ENCODE results near the gene DAZAP1. TPM values are rescaled to one million over a fixed set of nuclear protein-coding genes. Genes with fewer than 3 reads are reported as not detected.
A peak's percentile ranks its signal among the peaks of the same experiment; 100 is the strongest.
"Not testable (repeated sequence)": the region's sequence is repeated elsewhere in the genome, so short reads cannot be mapped to it uniquely, and the experiment has no call there.

Gene DAZAP1
- total RNA-seq, 1 donor from 2014 or later: 98.7 TPM

- Histone ChIP-seq H3K36me3 (peaks cover 59% of the 10 kb centered on the region), H3K27me3 (no peaks in the 10 kb centered on the region), H3K9me3 (no peaks in the 10 kb centered on the region), H3K4me1 (peaks cover 13% of the 10 kb centered on the region), H3K27ac (no peak overlapping the region), H3K4me3 (peak overlapping the region; percentile 98)
- intact Hi-C loops (cut with DNase I): no loop called here
- DNase-seq (no peak), ATAC-seq (no peak)
- TF ChIP-seq CTCF (IDR thresholded peaks at IDR 0.05): no peak
Observed at GRCh38 chr19:1437609-1438008, 30.2 kb downstream of the DAZAP1 start.

- Histone ChIP-seq H3K4me3 (peak within 1 kb of the TSS; percentile 98), H3K27me3 (no peaks in the 10 kb centered on the region), H3K27ac (peak within 1 kb of the TSS; percentile 95), H3K4me1 (peaks cover 13% of the 10 kb centered on the region), H3K36me3 (peaks cover 56% of the 10 kb centered on the region), H3K9me3 (no peaks in the 10 kb centered on the region)
- intact Hi-C loops (cut with DNase I): no loop called here
- ATAC-seq (peak; percentile 96), DNase-seq (peak; percentile 97)
- peak; percentile 91 for TF ChIP-seq CTCF (IDR thresholded peaks at IDR 0.05)
Observed at GRCh38 chr19:1438035-1438932, 30.9 kb downstream of the DAZAP1 start, which contains the start of gene RPS15. Gene RPS15, plus strand, starts transcription at chr19:1438396. Its CDS starts 30 bp downstream, at chr19:1438426.

DNA sequence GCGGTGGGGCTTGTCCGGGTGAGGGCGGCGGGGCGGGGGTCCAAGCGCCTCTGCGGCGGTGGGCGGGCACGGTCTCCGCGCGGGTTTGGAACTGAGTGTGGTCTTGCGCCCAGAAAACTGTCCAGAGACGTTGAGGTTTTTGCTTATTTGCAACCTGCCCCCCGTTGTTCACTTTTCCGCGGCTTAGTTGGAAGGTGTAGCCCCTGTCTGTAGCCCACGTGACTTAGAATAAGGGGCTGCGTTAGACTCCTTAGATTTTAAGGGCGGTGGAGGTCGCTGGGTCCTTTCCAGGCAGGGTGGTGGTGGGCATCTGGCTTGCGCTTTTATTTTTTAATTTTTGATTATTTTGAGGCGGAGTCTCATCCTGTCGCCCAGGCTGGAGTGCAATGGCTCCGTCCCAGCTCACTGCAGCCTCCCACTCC lies 31.6 kb downstream of the DAZAP1 start:
- TF ChIP-seq CTCF (IDR thresholded peaks at IDR 0.05): no peak
- Histone ChIP-seq H3K4me1 (peaks cover 13% of the 10 kb centered on the region), H3K9me3 (no peaks in the 10 kb centered on the region), H3K4me3 (peak overlapping the region; percentile 98), H3K36me3 (peaks cover 49% of the 10 kb centered on the region), H3K27ac (peak overlapping the region; percentile 95), H3K27me3 (no peaks in the 10 kb centered on the region)
- intact Hi-C loops (cut with DNase I): no loop called here
- DNase-seq: no peak
- no peak for ATAC-seq

- peak; percentile 64 for DNase-seq
- H3K27me3 ChIP-seq; H3K9me3 ChIP-seq; intact Hi-C loops (cut with DNase I); ATAC-seq: not testable (repeated sequence)
- H3K4me3 ChIP-seq: peak overlapping the region; percentile 98
- peak overlapping the region; percentile 95 for H3K27ac ChIP-seq
- H3K4me1 ChIP-seq: peaks cover 16% of the 10 kb centered on the region
- peaks cover 42% of the 10 kb centered on the region for H3K36me3 ChIP-seq
Observed at GRCh38 chr19:1439525-1440417, 32.4 kb downstream of the DAZAP1 start.

DNA sequence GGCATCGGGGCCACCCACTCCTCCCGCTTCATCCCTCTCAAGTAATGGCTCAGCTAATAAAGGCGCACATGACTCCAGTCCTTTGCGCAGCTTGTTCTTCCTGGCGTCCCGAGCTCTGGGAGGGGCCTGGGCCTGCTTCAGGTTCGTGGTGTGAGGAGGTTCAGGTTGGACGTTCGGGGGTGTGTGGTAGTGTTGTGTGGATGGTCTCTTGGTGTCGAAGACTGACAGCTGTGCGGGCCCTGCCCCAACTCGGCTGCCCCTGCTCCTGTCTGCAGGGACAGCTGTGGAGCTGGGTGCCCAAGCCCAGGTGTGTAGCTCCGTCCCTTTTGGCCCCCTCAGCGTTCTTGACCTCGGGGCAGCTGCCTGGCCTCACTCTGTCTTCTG lies 33.0 kb downstream of the DAZAP1 start:
- H3K36me3 ChIP-seq: peaks cover 36% of the 10 kb centered on the region
- H3K4me1 ChIP-seq: peaks cover 21% of the 10 kb centered on the region
- no peak overlapping the region for H3K4me3 ChIP-seq
- H3K27ac ChIP-seq: no peak overlapping the region
- H3K27me3 ChIP-seq: peaks cover 2% of the 10 kb centered on the region
- no peak for ATAC-seq
- intact Hi-C loops (cut with DNase I): no loop called here
- no peak for TF ChIP-seq CTCF (IDR thresholded peaks at IDR 0.05)
- DNase-seq: no peak
- no peaks in the 10 kb centered on the region for H3K9me3 ChIP-seq

Data from upper lobe of right lung (tissue), 1 donor.